ENCODE results near the gene TAAR8.
A peak's percentile ranks its signal among the peaks of the same experiment; 100 is the strongest.

The TAAR8 gene, protein sequence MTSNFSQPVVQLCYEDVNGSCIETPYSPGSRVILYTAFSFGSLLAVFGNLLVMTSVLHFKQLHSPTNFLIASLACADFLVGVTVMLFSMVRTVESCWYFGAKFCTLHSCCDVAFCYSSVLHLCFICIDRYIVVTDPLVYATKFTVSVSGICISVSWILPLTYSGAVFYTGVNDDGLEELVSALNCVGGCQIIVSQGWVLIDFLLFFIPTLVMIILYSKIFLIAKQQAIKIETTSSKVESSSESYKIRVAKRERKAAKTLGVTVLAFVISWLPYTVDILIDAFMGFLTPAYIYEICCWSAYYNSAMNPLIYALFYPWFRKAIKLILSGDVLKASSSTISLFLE

DNA sequence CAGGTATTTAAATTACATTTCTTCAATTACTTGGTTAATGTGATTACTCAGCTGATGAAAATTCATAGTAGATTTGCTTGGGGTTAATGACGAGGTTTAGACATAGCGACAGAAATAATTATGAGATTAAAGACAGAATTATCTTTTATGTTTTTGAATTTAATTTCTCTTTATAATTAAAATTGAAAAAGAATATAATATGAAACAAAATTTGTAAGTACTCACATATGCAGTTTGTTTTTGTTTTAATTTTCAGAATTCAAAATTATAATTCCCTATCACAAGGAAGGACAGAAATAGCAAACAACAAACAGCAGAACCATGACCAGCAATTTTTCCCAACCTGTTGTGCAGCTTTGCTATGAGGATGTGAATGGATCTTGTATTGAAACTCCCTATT is at the start of gene TAAR8:
Gene TAAR8, plus strand, starts transcription at position 301 of the 400 bp plus-strand sequence. Its CDS starts 21 bp downstream, at position 322.
- H3K4me1 ChIP-seq (ENCODE audit: control insufficient read depth, insufficient read depth, low read length): no peaks in the 10 kb centered on the region
- no peak within 1 kb of the TSS for H3K9ac ChIP-seq (ENCODE audit: low read length)
- no peaks in the 10 kb centered on the region for H3K9me3 ChIP-seq (ENCODE audit: control insufficient read depth, low read length)
- no peaks in the 10 kb centered on the region for H3K36me3 ChIP-seq (ENCODE audit: control insufficient read depth, insufficient read depth, low read length)
- no peak within 1 kb of the TSS for H3K4me3 ChIP-seq (ENCODE audit: low read length)
- H3K27me3 ChIP-seq (ENCODE audit: control insufficient read depth, insufficient read depth, low read length): peaks cover 21% of the 10 kb centered on the region

DNA sequence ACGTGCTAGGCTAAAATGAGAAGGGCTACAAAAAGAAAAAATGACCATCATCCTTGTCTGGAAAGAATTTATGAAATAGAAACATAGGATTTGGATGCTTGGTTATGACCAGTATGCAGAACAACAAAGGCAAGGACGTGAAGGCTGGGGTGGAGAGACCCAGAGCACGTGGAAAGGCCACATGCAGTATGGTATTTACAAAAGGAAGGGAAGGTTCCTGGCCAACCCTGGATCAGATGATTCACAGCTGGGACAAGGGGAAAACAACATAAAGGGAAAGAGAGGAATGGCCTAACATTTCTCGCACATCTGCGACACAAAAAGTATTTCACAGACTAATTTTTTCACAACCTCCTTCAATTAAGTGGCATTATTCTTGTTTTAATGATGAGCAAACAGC is 47.7 kb upstream of the TAAR8 start:
- H3K9ac ChIP-seq (ENCODE audit: low read length): peak overlapping the region; percentile 36
- no peaks in the 10 kb centered on the region for H3K27me3 ChIP-seq (ENCODE audit: control insufficient read depth, insufficient read depth, low read length)
- H3K4me1 ChIP-seq (ENCODE audit: control insufficient read depth, insufficient read depth, low read length): peaks cover 16% of the 10 kb centered on the region
- no peak overlapping the region for H3K4me3 ChIP-seq (ENCODE audit: low read length)
- no peaks in the 10 kb centered on the region for H3K9me3 ChIP-seq (ENCODE audit: control insufficient read depth, low read length)
- H3K36me3 ChIP-seq (ENCODE audit: control insufficient read depth, insufficient read depth, low read length): peaks cover 13% of the 10 kb centered on the region

DNA sequence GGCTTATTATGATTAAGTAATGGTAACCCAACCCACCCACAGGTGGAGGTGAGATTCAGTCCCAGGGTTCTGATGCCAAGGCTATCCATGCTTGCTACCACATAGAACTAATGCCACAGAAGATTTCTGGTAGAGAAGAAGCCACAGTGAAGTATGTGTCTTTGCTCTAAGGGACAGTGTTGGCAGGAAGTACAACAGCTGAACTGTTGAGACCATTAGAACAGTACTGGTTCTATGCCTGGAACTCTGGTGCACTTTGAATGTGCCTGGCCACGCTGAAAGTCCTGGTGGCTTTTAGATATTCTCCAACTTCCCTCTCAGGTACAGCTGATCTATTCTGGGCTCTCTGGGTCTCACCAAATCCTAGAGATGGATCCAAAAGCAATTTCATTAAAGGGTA is 47.3 kb upstream of the TAAR8 start:
- Histone ChIP-seq H3K36me3 (ENCODE audit: control insufficient read depth, insufficient read depth, low read length) (peaks cover 13% of the 10 kb centered on the region), H3K4me1 (ENCODE audit: control insufficient read depth, insufficient read depth, low read length) (peaks cover 16% of the 10 kb centered on the region), H3K9ac (ENCODE audit: low read length) (peak overlapping the region; percentile 36), H3K4me3 (ENCODE audit: low read length) (no peak overlapping the region), H3K9me3 (ENCODE audit: control insufficient read depth, low read length) (no peaks in the 10 kb centered on the region), H3K27me3 (ENCODE audit: control insufficient read depth, insufficient read depth, low read length) (no peaks in the 10 kb centered on the region)

DNA sequence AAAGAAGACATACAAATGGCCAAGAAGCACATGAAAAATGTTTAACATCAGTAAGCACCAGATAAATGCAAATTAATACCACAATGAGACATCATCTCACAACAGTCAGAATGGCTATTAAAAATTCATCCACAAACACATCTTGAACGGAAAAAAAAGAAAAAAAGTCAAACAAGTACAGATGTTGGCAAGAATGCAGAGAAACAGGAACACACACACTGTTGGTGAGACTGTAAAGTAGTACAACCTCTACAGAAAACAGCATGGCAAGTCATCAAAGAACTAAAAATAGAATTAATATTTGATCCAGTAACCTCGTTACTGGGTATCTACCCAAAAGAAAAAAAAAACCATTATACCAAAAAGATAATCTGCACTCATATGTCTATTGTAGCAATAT is 46.0 kb upstream of the TAAR8 start:
- Histone ChIP-seq H3K27me3 (ENCODE audit: control insufficient read depth, insufficient read depth, low read length) (no peaks in the 10 kb centered on the region), H3K9me3 (ENCODE audit: control insufficient read depth, low read length) (no peaks in the 10 kb centered on the region), H3K4me3 (ENCODE audit: low read length) (no peak overlapping the region), H3K4me1 (ENCODE audit: control insufficient read depth, insufficient read depth, low read length) (peaks cover 16% of the 10 kb centered on the region), H3K9ac (ENCODE audit: low read length) (no peak overlapping the region), H3K36me3 (ENCODE audit: control insufficient read depth, insufficient read depth, low read length) (peaks cover 10% of the 10 kb centered on the region)

DNA sequence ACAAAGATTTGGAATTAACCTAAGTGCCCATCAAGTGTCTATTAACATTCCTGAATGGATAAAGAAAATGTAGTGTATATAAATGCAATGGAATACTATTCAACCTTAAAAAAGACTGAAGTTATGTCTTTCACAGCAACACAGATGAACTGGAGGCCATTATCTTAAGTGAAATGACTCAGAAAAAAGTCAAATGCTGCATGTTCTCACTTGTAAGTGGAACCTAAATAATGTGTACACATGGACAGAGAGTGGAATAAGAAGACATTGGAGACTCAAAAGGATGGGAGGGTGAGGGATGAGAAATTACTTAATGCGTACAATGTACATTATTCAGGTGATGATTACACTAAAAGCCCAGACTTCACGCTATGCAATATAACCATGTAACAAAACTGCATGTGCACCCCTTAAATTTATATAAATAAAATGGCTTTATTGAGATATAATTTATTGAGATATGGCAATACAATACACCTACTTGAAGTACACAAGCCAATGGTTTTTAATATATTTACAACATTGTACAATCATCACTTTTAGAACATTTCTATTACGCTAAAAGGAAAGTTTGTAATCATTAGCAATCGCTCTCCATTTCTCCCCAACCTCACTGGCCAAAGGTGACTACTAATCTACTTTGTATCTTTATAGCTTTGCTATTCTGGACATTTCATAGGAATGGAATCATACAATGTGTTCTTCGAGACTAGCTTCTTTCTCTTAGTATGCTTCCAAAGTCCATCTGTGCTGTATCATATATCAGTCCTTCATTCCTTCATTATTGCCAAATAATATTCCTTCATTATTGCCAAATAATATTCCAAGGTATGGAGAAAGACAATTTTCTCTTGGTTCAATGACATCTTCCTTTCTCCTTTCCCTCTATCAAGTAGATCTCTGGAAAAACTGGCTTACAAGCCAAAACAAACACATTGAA is 45.3 kb upstream of the TAAR8 start:
- Histone ChIP-seq H3K9me3 (ENCODE audit: control insufficient read depth, low read length) (no peaks in the 10 kb centered on the region), H3K36me3 (ENCODE audit: control insufficient read depth, insufficient read depth, low read length) (peaks cover 5% of the 10 kb centered on the region), H3K4me3 (ENCODE audit: low read length) (no peak overlapping the region), H3K27me3 (ENCODE audit: control insufficient read depth, insufficient read depth, low read length) (no peaks in the 10 kb centered on the region), H3K9ac (ENCODE audit: low read length) (no peak overlapping the region), H3K4me1 (ENCODE audit: control insufficient read depth, insufficient read depth, low read length) (peaks cover 16% of the 10 kb centered on the region)

DNA sequence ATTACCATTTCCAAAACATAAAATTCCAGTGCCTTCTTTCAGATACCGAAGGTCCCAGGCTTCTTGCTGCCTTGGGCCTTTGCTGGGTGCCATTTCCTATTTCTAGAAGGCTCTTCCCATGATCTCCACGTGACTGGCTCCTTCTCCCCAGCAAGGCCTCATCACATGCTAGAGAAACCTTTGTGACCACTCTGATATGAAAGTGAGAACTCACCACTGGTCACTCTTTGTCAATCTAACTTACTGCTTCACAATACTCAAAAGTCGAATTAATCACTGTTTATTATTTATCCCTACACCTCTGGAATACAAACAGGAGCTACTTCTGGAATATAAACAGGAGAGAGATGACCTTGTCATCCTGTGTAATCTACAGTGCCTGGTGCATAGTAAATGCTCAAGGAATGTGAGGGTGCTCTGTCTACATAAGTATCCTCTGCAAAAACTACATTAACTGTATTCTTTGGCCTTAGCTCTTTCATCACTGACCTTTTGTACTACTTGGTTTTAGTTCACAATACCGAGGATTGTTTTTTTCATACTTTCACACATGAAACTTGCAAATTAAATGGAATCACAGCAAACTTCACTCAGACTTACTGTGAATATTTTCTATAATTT is 41.2 kb upstream of the TAAR8 start:
- Histone ChIP-seq H3K9me3 (ENCODE audit: control insufficient read depth, low read length) (no peaks in the 10 kb centered on the region), H3K27me3 (ENCODE audit: control insufficient read depth, insufficient read depth, low read length) (no peaks in the 10 kb centered on the region), H3K36me3 (ENCODE audit: control insufficient read depth, insufficient read depth, low read length) (peaks cover 5% of the 10 kb centered on the region), H3K4me1 (ENCODE audit: control insufficient read depth, insufficient read depth, low read length) (peaks cover 8% of the 10 kb centered on the region), H3K4me3 (ENCODE audit: low read length) (no peak overlapping the region), H3K9ac (ENCODE audit: low read length) (no peak overlapping the region)

DNA sequence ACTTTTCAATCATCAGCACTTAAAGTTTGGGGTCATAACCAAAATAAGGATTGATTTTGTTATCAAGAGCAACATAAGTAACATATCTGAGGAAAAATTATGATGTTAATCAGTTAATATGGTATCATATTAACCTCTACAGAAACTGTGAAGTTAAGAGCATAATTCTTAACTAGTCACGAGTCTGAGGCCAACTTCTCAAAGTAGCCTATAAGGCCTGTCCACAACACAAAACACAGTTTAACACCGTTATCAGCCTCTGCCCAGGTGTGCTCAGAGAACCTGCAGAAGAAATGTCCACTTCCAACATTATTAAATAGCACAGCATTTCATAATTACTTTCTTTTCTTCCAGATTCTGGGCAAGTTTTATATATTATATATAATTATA is 40.6 kb upstream of the TAAR8 start:
- peaks cover 5% of the 10 kb centered on the region for H3K36me3 ChIP-seq (ENCODE audit: control insufficient read depth, insufficient read depth, low read length)
- H3K4me3 ChIP-seq (ENCODE audit: low read length): no peak overlapping the region
- H3K9me3 ChIP-seq (ENCODE audit: control insufficient read depth, low read length): no peaks in the 10 kb centered on the region
- H3K9ac ChIP-seq (ENCODE audit: low read length): peak overlapping the region; percentile 78
- peaks cover 8% of the 10 kb centered on the region for H3K4me1 ChIP-seq (ENCODE audit: control insufficient read depth, insufficient read depth, low read length)
- H3K27me3 ChIP-seq (ENCODE audit: control insufficient read depth, insufficient read depth, low read length): no peaks in the 10 kb centered on the region

DNA sequence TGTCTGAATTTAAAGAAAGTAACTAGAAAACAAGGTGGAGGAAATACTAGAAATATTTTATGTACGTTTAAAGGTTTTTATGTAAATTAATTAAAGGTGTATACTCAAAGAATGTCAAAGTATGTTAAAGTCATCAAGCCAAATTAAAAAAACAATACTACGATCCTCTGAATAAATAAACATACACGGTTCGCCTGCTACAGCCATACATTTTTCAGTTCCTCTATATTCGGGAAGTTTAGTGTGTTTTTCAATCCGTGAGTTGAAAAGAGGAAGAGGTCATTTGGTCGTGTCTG is 40.2 kb upstream of the TAAR8 start:
- Histone ChIP-seq H3K9ac (ENCODE audit: low read length) (peak overlapping the region; percentile 78), H3K9me3 (ENCODE audit: control insufficient read depth, low read length) (no peaks in the 10 kb centered on the region), H3K36me3 (ENCODE audit: control insufficient read depth, insufficient read depth, low read length) (peaks cover 5% of the 10 kb centered on the region), H3K4me3 (ENCODE audit: low read length) (peak overlapping the region; percentile 71), H3K4me1 (ENCODE audit: control insufficient read depth, insufficient read depth, low read length) (peaks cover 8% of the 10 kb centered on the region), H3K27me3 (ENCODE audit: control insufficient read depth, insufficient read depth, low read length) (no peaks in the 10 kb centered on the region)

DNA sequence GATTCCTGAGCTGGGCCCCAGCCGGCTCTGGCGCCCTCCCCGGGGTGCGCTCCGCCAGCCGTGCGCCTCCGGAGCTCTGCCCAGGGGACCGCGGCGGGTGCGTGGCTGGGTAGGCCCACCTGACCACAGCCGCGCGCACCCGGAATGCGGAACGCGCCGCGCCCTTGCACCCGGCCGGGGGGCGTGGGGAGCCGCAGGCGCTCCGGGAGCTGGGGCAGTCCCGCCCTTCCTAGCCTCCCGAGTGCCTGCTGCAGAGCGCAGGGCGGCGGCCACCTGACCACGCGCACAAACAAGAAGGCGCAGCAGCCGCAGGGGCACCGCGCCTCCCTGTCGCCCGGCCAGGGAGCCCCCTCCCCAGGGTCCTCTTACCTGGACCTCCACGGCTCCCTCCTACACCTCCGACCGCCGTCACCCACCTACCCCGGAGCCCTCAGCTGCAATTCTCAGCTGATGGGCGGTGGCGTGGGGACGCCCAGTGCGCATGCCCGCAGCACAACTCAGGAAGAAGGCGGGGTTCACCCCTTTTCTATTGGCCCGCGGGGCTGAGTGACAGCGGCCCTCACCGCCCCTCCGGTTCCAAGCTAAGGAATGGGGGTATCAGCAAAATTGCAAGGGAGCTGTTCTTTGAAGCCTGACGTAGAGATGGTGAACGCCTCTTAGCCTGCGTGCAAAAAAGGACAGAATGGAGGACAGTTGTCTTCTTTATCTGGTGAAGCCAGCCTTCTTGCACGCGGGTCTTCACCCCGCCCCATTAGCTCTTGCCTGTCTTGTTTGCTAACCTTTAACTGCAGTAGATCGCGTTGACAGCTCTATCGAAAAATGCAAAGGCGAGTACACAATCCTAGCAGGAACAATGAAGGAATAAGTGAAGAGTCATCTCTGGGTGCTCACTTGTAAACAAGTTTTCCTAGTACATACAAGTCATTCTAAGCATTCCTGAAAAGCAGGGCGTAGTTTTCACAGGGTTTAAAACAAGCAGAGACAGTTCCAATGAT is 39.5 kb upstream of the TAAR8 start, which contains the start of gene STX7:
Gene STX7, minus strand, starts transcription at position 479 of the 995 bp plus-strand sequence. CDS start 9,586 bp downstream, outside the sequence.
- peaks cover 8% of the 10 kb centered on the region for H3K4me1 ChIP-seq (ENCODE audit: control insufficient read depth, insufficient read depth, low read length)

DNA sequence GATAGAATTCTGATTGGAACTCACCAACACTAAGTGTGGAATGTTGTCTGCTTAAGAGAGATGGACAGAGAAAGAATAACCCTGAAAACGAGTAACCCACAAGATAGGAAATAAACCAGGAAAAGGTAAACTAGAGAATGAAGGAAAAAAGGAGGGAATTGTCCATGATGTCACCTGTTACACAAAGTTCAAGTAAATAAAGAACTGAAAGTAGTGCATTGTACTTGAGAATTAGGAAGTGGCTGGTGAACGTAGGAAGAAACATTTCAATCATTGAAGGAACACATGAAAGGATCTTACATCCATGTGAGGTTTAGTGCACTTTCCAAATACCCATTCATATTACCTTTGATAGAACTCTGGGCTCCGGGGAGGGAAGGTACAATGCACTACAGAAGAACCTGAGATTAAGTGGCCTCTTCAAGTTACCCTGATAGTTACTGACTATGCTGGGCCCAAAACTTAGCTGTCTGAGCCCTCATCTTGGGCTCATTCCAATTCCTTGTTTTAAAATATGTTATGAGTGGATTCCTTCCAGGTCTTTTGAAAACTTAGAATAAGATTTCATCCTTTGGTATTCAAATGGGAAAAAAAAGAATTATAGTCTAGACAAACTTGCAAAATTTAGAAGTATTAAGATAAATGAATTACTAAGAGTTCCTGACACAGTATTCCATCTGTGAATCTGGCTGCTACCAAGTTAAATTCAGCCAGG is 38.5 kb upstream of the TAAR8 start:
- no peaks in the 10 kb centered on the region for H3K36me3 ChIP-seq (ENCODE audit: control insufficient read depth, insufficient read depth, low read length)
- H3K4me3 ChIP-seq (ENCODE audit: low read length): no peak overlapping the region
- H3K9me3 ChIP-seq (ENCODE audit: control insufficient read depth, low read length): no peaks in the 10 kb centered on the region
- H3K9ac ChIP-seq (ENCODE audit: low read length): no peak overlapping the region
- H3K4me1 ChIP-seq (ENCODE audit: control insufficient read depth, insufficient read depth, low read length): peaks cover 8% of the 10 kb centered on the region
- no peaks in the 10 kb centered on the region for H3K27me3 ChIP-seq (ENCODE audit: control insufficient read depth, insufficient read depth, low read length)

More for the DNA sequence above, 39.5 kb upstream of the TAAR8 start, which contains the start of gene STX7:
- Histone ChIP-seq H3K36me3 (ENCODE audit: control insufficient read depth, insufficient read depth, low read length) (peaks cover 5% of the 10 kb centered on the region), H3K9ac (ENCODE audit: low read length) (peak within 1 kb of the TSS; percentile 78), H3K9me3 (ENCODE audit: control insufficient read depth, low read length) (no peaks in the 10 kb centered on the region), H3K27me3 (ENCODE audit: control insufficient read depth, insufficient read depth, low read length) (no peaks in the 10 kb centered on the region), H3K4me3 (ENCODE audit: low read length) (peak within 1 kb of the TSS; percentile 71)

DNA sequence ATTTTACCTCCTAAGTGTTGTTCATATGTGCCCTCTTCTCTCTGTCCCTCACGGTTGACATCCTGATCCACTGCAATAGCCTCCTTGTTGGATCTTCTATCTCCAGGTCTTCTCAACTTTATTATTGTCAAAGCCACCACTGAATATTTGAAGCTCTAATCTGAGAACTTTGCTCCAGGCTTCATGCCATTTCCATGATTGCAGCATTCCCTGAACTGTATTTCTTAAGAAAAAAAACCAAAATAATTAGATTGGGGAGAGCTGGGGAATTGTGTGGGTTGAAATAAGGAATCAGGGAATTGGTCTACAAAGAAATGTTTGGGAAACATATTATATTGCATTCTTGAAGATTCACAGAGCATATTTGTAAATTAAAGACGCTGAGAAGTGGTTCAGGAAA is 37.1 kb upstream of the TAAR8 start:
- no peaks in the 10 kb centered on the region for H3K36me3 ChIP-seq (ENCODE audit: control insufficient read depth, insufficient read depth, low read length)
- peaks cover 5% of the 10 kb centered on the region for H3K27me3 ChIP-seq (ENCODE audit: control insufficient read depth, insufficient read depth, low read length)
- H3K9me3 ChIP-seq (ENCODE audit: control insufficient read depth, low read length): no peaks in the 10 kb centered on the region
- peaks cover 8% of the 10 kb centered on the region for H3K4me1 ChIP-seq (ENCODE audit: control insufficient read depth, insufficient read depth, low read length)
- no peak overlapping the region for H3K4me3 ChIP-seq (ENCODE audit: low read length)
- no peak overlapping the region for H3K9ac ChIP-seq (ENCODE audit: low read length)
